GM12864 (cell line): ENCODE measurements around the gene PUM1.
"Not testable (repeated sequence)": the region's sequence is repeated elsewhere in the genome, so short reads cannot be mapped to it uniquely, and the experiment has no call there.

Experiments used
- DNase-seq: peaks from one replicate; pipeline ENCODE4 v3.0.0-alpha.2; 2011; ENCODE audit warnings: low read depth
- H3K4me3 ChIP-seq: 2 replicates; pipeline ENCODE4 v1.5.1; 2011; ENCODE audit warnings: mild to moderate bottlenecking, low read depth, low read length, control low read depth
- CTCF ChIP-seq: IDR thresholded peaks from 2 replicates; pipeline ENCODE4 v1.5.1; 2011; ENCODE audit warnings: low read depth, mild to moderate bottlenecking, moderate library complexity, low read length, control low read depth, inconsistent platforms; ENCODE audit errors: missing control alignments

Gene PUM1

GRCh38 chr1:31051611-31052010 lies 13.9 kb downstream of the PUM1 start:
- H3K4me3 ChIP-seq = no peak overlapping the region
- DNase-seq = no peak
- TF ChIP-seq CTCF = no peak

- H3K4me3 ChIP-seq, DNase-seq: not testable (repeated sequence)
Measured at GRCh38 chr1:31047507-31047906, 18.0 kb downstream of the PUM1 start.

GRCh38 chr1:31043631-31044030 lies 21.9 kb downstream of the PUM1 start:
- no peak for DNase-seq
- H3K4me3 ChIP-seq = no peak overlapping the region
- no peak for TF ChIP-seq CTCF

GRCh38 chr1:31042656-31043055 lies 22.9 kb downstream of the PUM1 start:
- TF ChIP-seq CTCF = no peak
- no peak for DNase-seq
- H3K4me3 ChIP-seq = no peak overlapping the region

GRCh38 chr1:31041529-31041928 lies 24.0 kb downstream of the PUM1 start:
- no peak overlapping the region for H3K4me3 ChIP-seq
- no peak for TF ChIP-seq CTCF
- no peak for DNase-seq

- no peak for DNase-seq
- no peak for TF ChIP-seq CTCF
- H3K4me3 ChIP-seq = no peak overlapping the region
Measured at GRCh38 chr1:31040038-31040437, 25.5 kb downstream of the PUM1 start.

- DNase-seq, H3K4me3 ChIP-seq: not testable (repeated sequence)
Measured at GRCh38 chr1:31038935-31039334, 26.6 kb downstream of the PUM1 start.

GRCh38 chr1:31038360-31038759 lies 27.2 kb downstream of the PUM1 start:
- TF ChIP-seq CTCF = no peak
- DNase-seq = no peak
- no peak overlapping the region for H3K4me3 ChIP-seq
